RWPE2 (cell line): ENCODE results near the gene VWA3B.

Source experiments
- ATAC-seq: fragments of 200-7000 bp; cut with Tn5 transposase; 3 replicates; pipeline ENCODE4 v1.9.1; 2021; ENCODE audit warnings: low read depth
- DNase-seq: peaks from one replicate; pipeline ENCODE4 v3.0.0-alpha.2; 2020; ENCODE audit warnings: low spot score
- H3K27ac ChIP-seq: fragments of 450-650 bp; 2 replicates; pipeline ENCODE4 v1.5.1; 2017; ENCODE audit warnings: mild to moderate bottlenecking; ENCODE audit not compliant: poor library complexity, severe bottlenecking
- H3K27me3 ChIP-seq: fragments of 250-450 bp; sonication (Bioruptor Pico); 2 replicates; pipeline ENCODE4 v1.5.1; 2021; ENCODE audit warnings: mild to moderate bottlenecking, moderate library complexity; ENCODE audit not compliant: insufficient read depth, poor library complexity, severe bottlenecking
- H3K36me3 ChIP-seq: fragments of 250-450 bp; sonication (Bioruptor Pico); 2 replicates; pipeline ENCODE4 v1.5.1; 2020; ENCODE audit warnings: low read depth, mild to moderate bottlenecking, moderate library complexity
- H3K4me1 ChIP-seq: fragments of 250-450 bp; sonication (Bioruptor Pico); 2 replicates; pipeline ENCODE4 v1.5.1; 2021; ENCODE audit warnings: mild to moderate bottlenecking, moderate library complexity; ENCODE audit not compliant: insufficient read depth, poor library complexity, severe bottlenecking
- H3K4me3 ChIP-seq: fragments of 250-450 bp; sonication (Bioruptor Pico); 2 replicates; pipeline ENCODE4 v1.5.1; 2021; ENCODE audit warnings: mild to moderate bottlenecking, moderate library complexity; ENCODE audit not compliant: severe bottlenecking
- H3K9me3 ChIP-seq: fragments of 250-450 bp; sonication (Bioruptor Pico); 2 replicates; pipeline ENCODE4 v1.5.1; 2021; ENCODE audit warnings: mild to moderate bottlenecking, moderate library complexity; ENCODE audit not compliant: severe bottlenecking
- CTCF ChIP-seq: fragments of 450-650 bp; IDR thresholded peaks from one replicate; pipeline ENCODE4 v1.5.1; 2017; ENCODE audit warnings: mild to moderate bottlenecking, moderate library complexity; ENCODE audit not compliant: poor library complexity, severe bottlenecking

VWA3B gene

GRCh38 chr2:98357849-98358248 lies 270.9 kb downstream of the VWA3B start:
- Histone ChIP-seq H3K9me3 (no peaks in the 10 kb centered on the region), H3K36me3 (no peaks in the 10 kb centered on the region), H3K4me1 (peaks cover 12% of the 10 kb centered on the region), H3K27ac (no peak overlapping the region), H3K27me3 (no peaks in the 10 kb centered on the region), H3K4me3 (no peak overlapping the region)
- ATAC-seq (no peak), DNase-seq (no peak)
- TF ChIP-seq CTCF: no peak

- Histone ChIP-seq H3K4me3 (no peak overlapping the region), H3K36me3 (no peaks in the 10 kb centered on the region), H3K4me1 (peaks cover 12% of the 10 kb centered on the region), H3K27ac (no peak overlapping the region), H3K27me3 (no peaks in the 10 kb centered on the region), H3K9me3 (no peaks in the 10 kb centered on the region)
- DNase-seq: no peak
- peak; percentile 19 for TF ChIP-seq CTCF
- peak; percentile 92 for ATAC-seq
Observed at GRCh38 chr2:98359986-98360385, 273.0 kb downstream of the VWA3B start.
